Measurements from ENCODE around the gene BMX.

BMX gene

DNA sequence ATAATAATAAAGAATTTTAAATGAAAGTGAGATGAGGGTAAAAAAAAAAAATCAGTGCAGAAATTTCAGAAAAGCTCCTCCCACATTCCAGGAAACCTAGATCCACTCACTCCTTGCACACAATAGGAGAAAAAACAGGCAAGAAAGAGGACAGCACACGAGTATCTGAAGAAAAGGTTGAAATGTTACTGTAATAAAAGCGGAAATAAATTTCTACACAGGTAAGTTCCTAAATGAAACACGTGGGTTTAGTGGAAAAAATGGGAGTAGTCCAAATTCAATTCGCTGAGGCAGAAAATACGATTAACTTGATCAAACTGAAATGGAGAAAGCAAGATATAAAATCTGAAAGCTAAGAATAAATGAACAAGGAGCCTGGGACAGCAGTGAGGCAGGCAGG lies 102.2 kb downstream of the BMX start:
- Histone ChIP-seq H3K36me3 (ENCODE audit: control insufficient read depth, insufficient read depth, low read length) (no peaks in the 10 kb centered on the region), H3K27me3 (replicated peaks; ENCODE audit: control insufficient read depth, insufficient read depth, low read length) (no peaks in the 10 kb centered on the region), H3K4me3 (replicated peaks; ENCODE audit: low read depth, low read length) (no peak overlapping the region)
- no peak for DNase-seq (ENCODE audit: extremely low read depth, insufficient read length)
- TF ChIP-seq, protein P1, sequence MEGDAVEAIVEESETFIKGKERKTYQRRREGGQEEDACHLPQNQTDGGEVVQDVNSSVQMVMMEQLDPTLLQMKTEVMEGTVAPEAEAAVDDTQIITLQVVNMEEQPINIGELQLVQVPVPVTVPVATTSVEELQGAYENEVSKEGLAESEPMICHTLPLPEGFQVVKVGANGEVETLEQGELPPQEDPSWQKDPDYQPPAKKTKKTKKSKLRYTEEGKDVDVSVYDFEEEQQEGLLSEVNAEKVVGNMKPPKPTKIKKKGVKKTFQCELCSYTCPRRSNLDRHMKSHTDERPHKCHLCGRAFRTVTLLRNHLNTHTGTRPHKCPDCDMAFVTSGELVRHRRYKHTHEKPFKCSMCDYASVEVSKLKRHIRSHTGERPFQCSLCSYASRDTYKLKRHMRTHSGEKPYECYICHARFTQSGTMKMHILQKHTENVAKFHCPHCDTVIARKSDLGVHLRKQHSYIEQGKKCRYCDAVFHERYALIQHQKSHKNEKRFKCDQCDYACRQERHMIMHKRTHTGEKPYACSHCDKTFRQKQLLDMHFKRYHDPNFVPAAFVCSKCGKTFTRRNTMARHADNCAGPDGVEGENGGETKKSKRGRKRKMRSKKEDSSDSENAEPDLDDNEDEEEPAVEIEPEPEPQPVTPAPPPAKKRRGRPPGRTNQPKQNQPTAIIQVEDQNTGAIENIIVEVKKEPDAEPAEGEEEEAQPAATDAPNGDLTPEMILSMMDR (IDR thresholded peaks at IDR 0.05; ENCODE audit: insufficient read depth, low read length, poor library complexity, severe bottlenecking): no peak

DNA sequence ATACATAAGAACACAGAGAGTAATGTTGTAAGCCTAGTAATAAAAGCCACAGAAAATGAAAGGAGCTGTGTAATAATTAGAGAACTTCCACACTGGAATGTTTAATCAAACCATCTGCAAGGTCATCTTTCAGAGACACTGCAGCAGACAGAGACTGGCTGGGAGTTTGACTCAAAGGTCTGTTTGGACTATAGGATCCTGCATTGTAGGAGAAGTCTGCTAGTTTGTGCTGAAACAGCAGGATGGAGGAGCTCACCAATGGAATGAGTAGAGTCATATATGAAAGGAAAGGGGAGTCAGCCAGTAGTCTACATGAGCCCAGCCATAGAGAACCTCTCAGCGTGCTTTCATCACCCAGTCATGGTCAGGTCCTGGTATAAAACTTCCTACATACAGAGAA lies 104.6 kb downstream of the BMX start:
- TF ChIP-seq, protein P1 (IDR thresholded peaks at IDR 0.05; ENCODE audit: insufficient read depth, low read length, poor library complexity, severe bottlenecking): no peak
- no peak for DNase-seq (ENCODE audit: extremely low read depth, insufficient read length)
- Histone ChIP-seq H3K36me3 (ENCODE audit: control insufficient read depth, insufficient read depth, low read length) (no peaks in the 10 kb centered on the region), H3K27me3 (replicated peaks; ENCODE audit: control insufficient read depth, insufficient read depth, low read length) (no peaks in the 10 kb centered on the region), H3K4me3 (replicated peaks; ENCODE audit: low read depth, low read length) (no peak overlapping the region)

All from GM06990 (cell line).